Ectodermal cell (in vitro differentiated cells): ENCODE results near the gene SAMD11.
A peak's percentile ranks its signal among the peaks of the same experiment; 100 is the strongest.

ENCODE experiments used
- H3K27ac ChIP-seq: 2 replicates; pipeline ENCODE4 v1.7.0; 2013; ENCODE audit warnings: mild to moderate bottlenecking, low read depth, low read length; ENCODE audit not compliant: insufficient read depth, poor library complexity, severe bottlenecking
- H3K27me3 ChIP-seq: 2 replicates; pipeline ENCODE4 v1.7.0; 2013; ENCODE audit warnings: mild to moderate bottlenecking, low read length; ENCODE audit not compliant: insufficient read depth, control insufficient read depth, poor library complexity, severe bottlenecking
- H3K36me3 ChIP-seq: one replicate; pipeline ENCODE4 v1.7.0; 2013; ENCODE audit warnings: low read length; ENCODE audit not compliant: control insufficient read depth, insufficient read depth
- H3K4me1 ChIP-seq: one replicate; pipeline ENCODE4 v1.7.0; 2013; ENCODE audit warnings: low read length; ENCODE audit not compliant: control insufficient read depth, insufficient read depth
- H3K4me3 ChIP-seq: 2 replicates; pipeline ENCODE4 v1.7.0; 2013; ENCODE audit warnings: low read depth, low read length, control low read depth; ENCODE audit not compliant: insufficient read depth
- H3K9me3 ChIP-seq: 2 replicates; pipeline ENCODE4 v1.7.0; 2013; ENCODE audit warnings: mild to moderate bottlenecking, low read length, moderate library complexity; ENCODE audit not compliant: control insufficient read depth
- WGBS, 2 experiments: methylation state at CpG; one replicate each; pipeline ENCODE4 v1.1.7; 2013; ENCODE audit warnings: missing lambda C conversion rate in 2 of 2; 5-methylcytosine and 5-hydroxymethylcytosine counted together

The SAMD11 gene

DNA sequence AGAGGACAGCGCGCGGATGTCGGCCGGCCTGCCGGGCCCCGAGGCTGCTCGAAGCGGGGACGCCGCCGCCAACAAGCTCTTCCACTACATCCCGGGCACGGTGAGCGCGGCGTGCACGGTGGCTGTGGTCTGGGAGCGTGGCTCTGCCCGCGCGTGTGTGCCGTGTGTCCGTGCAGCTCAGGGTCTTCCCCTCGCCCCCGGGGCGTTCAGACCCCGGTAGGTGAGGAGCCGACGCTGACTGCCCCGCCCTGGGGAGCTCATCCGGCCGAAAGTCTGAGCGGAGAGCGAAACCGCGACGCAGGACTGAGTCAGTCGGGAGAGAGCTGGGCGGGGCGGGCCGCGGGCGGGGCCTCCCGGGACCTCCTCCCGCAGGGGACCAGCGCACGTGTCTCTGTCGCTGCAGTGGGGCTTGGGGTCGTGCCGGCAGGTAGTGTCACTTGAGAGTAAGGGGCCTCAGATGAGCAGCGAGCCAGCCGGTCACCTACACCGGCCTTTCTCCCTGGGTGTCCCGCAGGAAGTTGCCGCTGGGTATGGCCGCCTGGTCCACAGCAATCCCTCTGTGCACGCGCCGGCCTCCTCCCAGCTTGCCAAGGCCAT, 43.1 kb downstream of the SAMD11 start:
- Histone ChIP-seq H3K36me3 (peaks cover 5% of the 10 kb centered on the region), H3K27ac (no peak overlapping the region), H3K9me3 (no peaks in the 10 kb centered on the region), H3K4me3 (peak overlapping the region; percentile 36), H3K4me1 (peaks cover 9% of the 10 kb centered on the region), H3K27me3 (peaks cover 68% of the 10 kb centered on the region)
- WGBS, 2 experiments, result 2% methylated on average over 60 of the region's 60 CpGs

GRCh38 chr1:967466-968343, 44.0 kb downstream of the SAMD11 start:
- H3K27me3 ChIP-seq, result peaks cover 74% of the 10 kb centered on the region
- H3K4me1 ChIP-seq, result peaks cover 9% of the 10 kb centered on the region
- peaks cover 5% of the 10 kb centered on the region for H3K36me3 ChIP-seq
- WGBS, 2 experiments, result 84% methylated on average over 23 of the region's 23 CpGs
- no peak overlapping the region for H3K4me3 ChIP-seq
- no peaks in the 10 kb centered on the region for H3K9me3 ChIP-seq
- no peak overlapping the region for H3K27ac ChIP-seq

- Histone ChIP-seq H3K36me3 (no peaks in the 10 kb centered on the region), H3K4me1 (peaks cover 9% of the 10 kb centered on the region), H3K9me3 (no peaks in the 10 kb centered on the region), H3K4me3 (no peak overlapping the region), H3K27me3 (peaks cover 82% of the 10 kb centered on the region), H3K27ac (no peak overlapping the region)
- 84 to 85% methylated on average over 15 of the region's 15 CpGs for WGBS, 2 experiments
These were observed 45.6 kb downstream of the SAMD11 start for GRCh38 chr1:969260-969855.

DNA sequence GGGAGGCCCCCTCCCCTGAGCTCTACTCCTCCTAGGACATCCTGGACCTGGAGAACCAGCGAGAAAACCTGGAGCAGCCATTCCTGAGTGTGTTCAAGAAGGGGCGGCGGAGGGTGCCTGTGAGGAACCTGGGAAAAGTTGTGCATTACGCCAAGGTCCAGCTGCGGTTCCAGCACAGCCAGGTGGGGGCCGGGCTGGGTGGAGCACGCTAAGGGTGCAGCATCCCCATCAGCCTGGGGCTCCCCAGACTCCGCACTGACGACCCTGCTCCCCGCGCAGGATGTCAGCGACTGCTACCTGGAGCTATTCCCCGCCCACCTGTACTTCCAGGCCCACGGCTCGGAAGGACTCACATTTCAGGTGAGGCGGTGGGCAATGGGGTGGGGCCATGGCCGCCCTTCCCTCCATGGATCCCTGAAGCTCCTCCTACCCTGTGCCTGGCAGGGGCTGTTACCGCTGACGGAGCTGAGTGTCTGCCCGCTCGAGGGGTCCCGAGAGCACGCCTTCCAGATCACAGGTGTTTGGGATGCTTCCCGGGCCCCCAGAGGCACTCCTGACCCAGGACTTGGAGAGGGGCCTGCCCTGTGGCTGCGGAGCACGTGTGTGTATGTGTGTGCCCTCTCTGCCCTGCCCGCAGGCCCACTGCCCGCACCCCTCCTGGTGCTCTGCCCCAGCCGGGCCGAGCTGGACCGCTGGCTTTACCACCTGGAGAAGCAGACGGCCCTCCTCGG, 46.7 kb downstream of the SAMD11 start:
- H3K4me1 ChIP-seq, result peaks cover 9% of the 10 kb centered on the region
- 67 to 70% methylated on average over 33 of the region's 33 CpGs for WGBS, 2 experiments
- H3K9me3 ChIP-seq, result no peaks in the 10 kb centered on the region
- no peak overlapping the region for H3K27ac ChIP-seq
- no peak overlapping the region for H3K4me3 ChIP-seq
- H3K36me3 ChIP-seq, result no peaks in the 10 kb centered on the region
- H3K27me3 ChIP-seq, result peaks cover 88% of the 10 kb centered on the region

DNA sequence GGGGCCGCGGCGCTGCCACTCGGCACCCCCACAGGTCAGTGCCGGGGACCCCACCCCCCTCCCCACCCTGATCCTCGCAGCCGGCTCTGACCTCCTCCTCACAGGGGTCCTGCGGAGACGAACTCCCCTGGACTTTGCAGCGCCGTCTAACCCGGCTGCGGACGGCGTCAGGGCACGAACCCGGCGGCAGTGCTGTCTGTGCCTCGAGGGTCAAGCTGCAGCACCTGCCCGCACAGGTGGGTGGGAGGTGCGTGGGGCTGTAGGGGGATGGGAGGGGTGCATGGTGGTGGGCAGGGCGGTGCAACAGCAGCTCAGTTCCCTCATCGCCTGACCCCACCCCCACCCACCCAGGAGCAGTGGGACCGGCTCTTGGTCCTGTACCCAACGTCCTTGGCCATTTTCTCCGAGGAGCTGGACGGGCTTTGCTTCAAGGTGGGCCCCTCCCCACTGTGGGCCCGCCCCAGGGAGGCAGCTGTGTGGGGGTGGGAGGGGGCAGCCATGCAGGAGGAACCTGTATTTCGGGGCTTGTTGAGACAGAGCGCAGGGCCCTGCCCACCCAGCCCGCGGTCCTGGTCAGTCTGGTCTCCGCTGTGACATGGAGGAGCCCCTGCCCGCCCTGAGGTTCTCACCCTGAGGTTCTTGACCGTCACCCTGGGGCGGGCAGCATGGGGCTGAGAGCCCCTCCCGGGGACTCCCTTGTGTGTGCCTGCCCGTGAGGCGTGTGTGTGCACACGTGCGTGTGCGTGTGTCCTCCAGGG, 47.4 kb downstream of the SAMD11 start:
- H3K4me3 ChIP-seq, result no peak overlapping the region
- H3K9me3 ChIP-seq, result no peaks in the 10 kb centered on the region
- H3K27me3 ChIP-seq, result peaks cover 88% of the 10 kb centered on the region
- H3K36me3 ChIP-seq, result no peaks in the 10 kb centered on the region
- H3K27ac ChIP-seq, result no peak overlapping the region
- 85 to 87% methylated on average over 42 of the region's 42 CpGs for WGBS, 2 experiments
- peaks cover 9% of the 10 kb centered on the region for H3K4me1 ChIP-seq

GRCh38 chr1:971751-972506, 48.2 kb downstream of the SAMD11 start:
- Histone ChIP-seq H3K4me3 (no peak overlapping the region), H3K27ac (no peak overlapping the region), H3K9me3 (no peaks in the 10 kb centered on the region), H3K4me1 (peaks cover under 1% of the 10 kb centered on the region), H3K36me3 (no peaks in the 10 kb centered on the region), H3K27me3 (peaks cover 83% of the 10 kb centered on the region)
- whole genome bisulfite sequencing, 2 experiments, result 89 to 90% methylated on average over 34 of the region's 34 CpGs

DNA sequence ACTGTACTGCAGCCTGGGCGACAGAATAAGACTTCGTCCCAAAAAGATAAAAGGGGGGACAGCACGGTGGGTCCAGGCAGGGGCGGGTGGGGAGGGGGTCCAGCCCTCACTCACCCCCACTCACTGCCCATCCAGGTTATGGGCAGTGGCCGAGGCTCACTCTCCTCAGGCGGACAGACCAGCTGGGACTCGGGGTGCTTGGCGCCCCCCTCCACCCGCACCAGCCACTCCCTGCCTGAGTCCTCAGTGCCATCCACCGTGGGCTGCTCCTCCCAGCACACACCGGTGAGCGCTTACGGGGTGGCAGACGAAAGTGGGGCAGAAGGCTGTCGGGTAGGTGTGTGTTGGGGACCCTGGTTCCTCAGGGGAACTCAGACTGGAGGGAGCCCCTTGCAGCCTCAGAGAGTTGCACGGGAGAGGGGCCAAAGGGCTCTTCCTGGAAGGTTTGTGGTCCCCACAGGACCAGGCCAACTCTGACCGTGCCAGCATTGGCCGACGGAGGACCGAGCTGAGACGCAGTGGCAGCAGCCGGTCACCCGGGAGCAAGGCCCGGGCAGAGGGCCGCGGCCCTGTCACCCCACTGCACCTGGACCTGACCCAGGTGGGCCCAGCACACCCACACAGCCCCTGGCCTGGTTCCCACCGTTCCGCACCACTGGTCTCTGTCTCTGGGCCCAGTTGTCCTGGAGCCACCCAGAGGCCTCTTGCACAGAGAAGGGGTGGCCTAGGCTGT, 49.2 kb downstream of the SAMD11 start:
- no peak overlapping the region for H3K27ac ChIP-seq
- H3K27me3 ChIP-seq, result peaks cover 73% of the 10 kb centered on the region
- no peaks in the 10 kb centered on the region for H3K36me3 ChIP-seq
- no peak overlapping the region for H3K4me3 ChIP-seq
- H3K4me1 ChIP-seq, result no peaks in the 10 kb centered on the region
- no peaks in the 10 kb centered on the region for H3K9me3 ChIP-seq
- whole genome bisulfite sequencing, 2 experiments, result 90% methylated on average over 28 of the region's 28 CpGs

DNA sequence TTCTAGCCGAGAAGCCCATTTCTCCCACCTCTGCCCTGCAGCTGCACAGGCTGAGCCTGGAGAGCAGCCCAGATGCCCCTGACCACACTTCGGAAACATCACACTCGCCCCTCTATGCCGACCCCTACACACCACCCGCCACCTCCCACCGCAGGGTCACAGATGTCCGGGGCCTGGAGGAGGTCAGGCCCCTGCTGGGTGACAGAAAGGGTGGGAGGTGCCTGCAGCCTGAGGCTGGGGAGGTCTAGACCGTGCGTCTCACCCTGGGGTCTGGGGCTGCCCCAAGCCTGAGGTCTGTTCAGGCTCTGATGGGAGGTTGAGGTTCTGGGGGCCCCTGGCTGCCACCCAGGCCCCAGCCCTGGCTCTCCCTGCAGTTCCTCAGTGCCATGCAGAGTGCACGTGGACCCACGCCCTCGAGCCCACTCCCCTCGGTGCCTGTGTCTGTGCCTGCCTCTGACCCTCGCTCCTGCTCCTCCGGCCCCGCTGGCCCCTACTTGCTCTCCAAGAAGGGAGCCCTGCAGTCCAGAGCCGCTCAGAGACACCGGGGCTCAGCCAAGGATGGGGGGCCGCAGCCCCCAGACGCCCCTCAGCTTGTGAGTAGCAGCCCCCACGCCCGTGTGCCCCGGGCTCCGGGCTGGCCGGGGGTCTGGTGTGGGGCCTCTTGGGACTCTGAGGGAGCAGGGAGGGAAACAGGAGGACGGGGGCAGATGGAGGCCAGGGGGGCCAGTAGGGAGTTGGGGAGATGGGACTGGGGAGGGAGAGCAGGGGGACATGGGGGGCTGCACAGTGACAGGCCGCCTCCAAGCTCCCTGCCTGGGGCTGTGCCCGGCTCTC, 50.0 kb downstream of the SAMD11 start:
- no peaks in the 10 kb centered on the region for H3K36me3 ChIP-seq
- peaks cover 66% of the 10 kb centered on the region for H3K27me3 ChIP-seq
- H3K27ac ChIP-seq, result no peak overlapping the region
- WGBS, 2 experiments, result 85 to 86% methylated on average over 28 of the region's 28 CpGs
- H3K4me3 ChIP-seq, result no peak overlapping the region
- no peaks in the 10 kb centered on the region for H3K4me1 ChIP-seq
- no peaks in the 10 kb centered on the region for H3K9me3 ChIP-seq
